Heart left ventricle (tissue), 16 donors: ENCODE results near the gene KIF26A. TPM values are rescaled to one million over a fixed set of nuclear protein-coding genes. Genes with fewer than 3 reads are reported as not detected.
A peak's percentile ranks its signal among the peaks of the same experiment; 100 is the strongest.

Experiments used
- ATAC-seq, 4 donors: fragments of 200-7000 bp; cut with Tn5 transposase; one replicate each; pipeline ENCODE4 v1.9.1; 2020 to 2022; ENCODE audit warnings: moderate library complexity in 4 of 4, mild to moderate bottlenecking in 3 of 4, moderate number of reproducible peaks in 1 of 4
- DNase-seq, 5 donors: peaks; one replicate each; pipeline ENCODE4 v3.0.0-alpha.2; 2020
- H3K27ac ChIP-seq, 12 donors: fragments of 200-600 bp; sonication (generic) in 4 of 12; one replicate each; pipeline versions ENCODE4 v1.5.0 to v1.8.0; 2016 to 2022; ENCODE audit warnings: mild to moderate bottlenecking in 2 of 12
- H3K27me3 ChIP-seq, 9 donors: fragments of 200-600 bp; sonication (generic) in 2 of 9; one replicate each; pipeline versions ENCODE4 v1.5.1 to v1.8.0; 2016 to 2022; ENCODE audit warnings: mild to moderate bottlenecking in 3 of 9
- H3K36me3 ChIP-seq, 9 donors: fragments of 200-600 bp; sonication (generic) in 2 of 9; one replicate each; pipeline versions ENCODE4 v1.5.0 to v1.8.0; 2018 to 2022; ENCODE audit warnings: mild to moderate bottlenecking in 2 of 9
- H3K4me1 ChIP-seq, 12 donors: fragments of 200-600 bp; sonication (generic) in 4 of 12; one replicate each; pipeline versions ENCODE4 v1.5.0 to v1.8.0; 2016 to 2022; ENCODE audit warnings: mild to moderate bottlenecking in 3 of 12
- H3K4me3 ChIP-seq, 12 donors: fragments of 200-600 bp; sonication (generic) in 4 of 12; one replicate each; pipeline versions ENCODE4 v1.5.0 to v1.8.0; 2017 to 2022; ENCODE audit warnings: mild to moderate bottlenecking in 9 of 12, moderate library complexity in 4 of 12
- H3K9me3 ChIP-seq, 12 donors: fragments of 200-600 bp; sonication (generic) in 4 of 12; one replicate each; pipeline versions ENCODE4 v1.5.0 to v1.8.0; 2016 to 2022; ENCODE audit warnings: mild to moderate bottlenecking in 1 of 12
- POLR2A ChIP-seq, 2 donors: fragments of 450-650 bp; IDR thresholded peaks; one replicate each; pipeline ENCODE4 v1.6.1; 2017; ENCODE audit warnings: antibody characterized with exemption in 2 of 2, mild to moderate bottlenecking in 2 of 2, moderate library complexity in 2 of 2
- WGBS, 4 donors: extraction: QIAGEN DNeasy Blood & Tissue Kit in 2 of 4; methylation state at CpG; one replicate each; pipeline versions ENCODE4 v1.1.5 to v1.1.7; 2013 to 2018; 5-methylcytosine and 5-hydroxymethylcytosine counted together
- intact Hi-C, 10 donors: fragments of 100-400 bp; cut with DNase I; formaldehyde crosslinking; loops; one replicate each; pipeline versions ENCODE4 v1.11.1 to v1.14.2; 2022
- polyA plus RNA-seq, 2 donors: library from polyadenylated mRNA; stranded (reverse); fragments of 200-250 nt; gene quantifications; one replicate each; pipeline ENCODE4 v1.2.3, GENCODE V29; 2013
- total RNA-seq, 9 donors: library from RNA; depleted of rRNA in 2 of 9; stranded (reverse); fragments of >200 nt in 2 of 9; fragmentation: NEBNext Ultra II Directional in 3 of 9; extraction: Animal tissue kit (Norgen Biotek cat#: 25700) in 3 of 9; gene quantifications; one replicate each; pipeline versions ENCODE4 v1.1.0 to v1.2.4, GENCODE V29; 2016 to 2023
- TF ChIP-seq, protein P1 (sequence below), 12 donors: fragments of 200-600 bp; sonication (generic) in 4 of 12; IDR thresholded peaks; one replicate each; pipeline versions ENCODE4 v1.5.0 to v1.8.0; 2018 to 2022; ENCODE audit warnings: antibody characterized with exemption in 12 of 12, mild to moderate bottlenecking in 5 of 12
- donor health status: ischemic (EF 13 %, LVEDD 7.1; RV severe dilation, severe dysfunction).
- donor health status: healthy with polysubstance abuse.
- donor health status: DM: no; HTN: yes; CAD: no.
- donor health status: DM: no; HTN: no; CAD: no.
- donor health status: ischemic (EF 25% LVEDD 6.9; RV normal size, moderate dysfunction).
- donor health status: ischemic (EF 25% LVEDD 5.7; RV mildly dilated, moderate dysfunction).
- donor health status: healthy.
- donor health status: DM: yes; HTN: yes; CAD: no.
- donor health status: ischemic (EF 35%, LVEDD 5.7; RV mildly dilated, moderate dysfunction).
- donor health status: nonischemic (EF 11% LVEDD 7.7; RV severe dilation, severe dysfunction).
- donor health status: DM: yes; HTN: yes; CAD: no.
- donor health status: PGD.
- donor health status: ischemic (EF 29% LVEDD 5.4; RV normal size, mild dysfunction).
- donor health status: nonischemic (EF 23%, LVEDD 6.1; RV moderate dilation, normal function).

KIF26A gene
- total and polyA plus RNA-seq, 11 donors, result 4.9 to 12.6 (median 7.8) TPM

GRCh38 chr14:104226421-104227383 lies 88.3 kb downstream of the KIF26A start:
- intact Hi-C loops, result loop anchor here in 4 of 10 donors (10.0 kb wide), 2 partner anchors 82 to 92 kb away; partner anchors contain the start of gene KIF26A (in 3 of the 4)
- no peak for ATAC-seq
- peak in 1 of 5 donors; percentile 24 for DNase-seq
- Histone ChIP-seq H3K4me3 (no peak overlapping the region), H3K27ac (no peak overlapping the region), H3K4me1 (peaks cover 0 to 23% (median 6%) of the 10 kb centered on the region in 12 donors), H3K9me3 (peaks cover 0 to 11% (median 0%) of the 10 kb centered on the region in 12 donors), H3K27me3 (peaks cover 0 to 13% (median 3%) of the 10 kb centered on the region in 9 donors), H3K36me3 (no peaks in the 10 kb centered on the region)
- no peak for TF ChIP-seq POLR2A (IDR thresholded peaks at IDR 0.05)
- TF ChIP-seq, protein P1, sequence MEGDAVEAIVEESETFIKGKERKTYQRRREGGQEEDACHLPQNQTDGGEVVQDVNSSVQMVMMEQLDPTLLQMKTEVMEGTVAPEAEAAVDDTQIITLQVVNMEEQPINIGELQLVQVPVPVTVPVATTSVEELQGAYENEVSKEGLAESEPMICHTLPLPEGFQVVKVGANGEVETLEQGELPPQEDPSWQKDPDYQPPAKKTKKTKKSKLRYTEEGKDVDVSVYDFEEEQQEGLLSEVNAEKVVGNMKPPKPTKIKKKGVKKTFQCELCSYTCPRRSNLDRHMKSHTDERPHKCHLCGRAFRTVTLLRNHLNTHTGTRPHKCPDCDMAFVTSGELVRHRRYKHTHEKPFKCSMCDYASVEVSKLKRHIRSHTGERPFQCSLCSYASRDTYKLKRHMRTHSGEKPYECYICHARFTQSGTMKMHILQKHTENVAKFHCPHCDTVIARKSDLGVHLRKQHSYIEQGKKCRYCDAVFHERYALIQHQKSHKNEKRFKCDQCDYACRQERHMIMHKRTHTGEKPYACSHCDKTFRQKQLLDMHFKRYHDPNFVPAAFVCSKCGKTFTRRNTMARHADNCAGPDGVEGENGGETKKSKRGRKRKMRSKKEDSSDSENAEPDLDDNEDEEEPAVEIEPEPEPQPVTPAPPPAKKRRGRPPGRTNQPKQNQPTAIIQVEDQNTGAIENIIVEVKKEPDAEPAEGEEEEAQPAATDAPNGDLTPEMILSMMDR (IDR thresholded peaks at IDR 0.05), result peak in 1 of 12 donors; percentile 11
- WGBS, 4 donors, result 87 to 91% (median 89%) methylated on average over 16 to 17 of the region's 17 CpGs

DNA sequence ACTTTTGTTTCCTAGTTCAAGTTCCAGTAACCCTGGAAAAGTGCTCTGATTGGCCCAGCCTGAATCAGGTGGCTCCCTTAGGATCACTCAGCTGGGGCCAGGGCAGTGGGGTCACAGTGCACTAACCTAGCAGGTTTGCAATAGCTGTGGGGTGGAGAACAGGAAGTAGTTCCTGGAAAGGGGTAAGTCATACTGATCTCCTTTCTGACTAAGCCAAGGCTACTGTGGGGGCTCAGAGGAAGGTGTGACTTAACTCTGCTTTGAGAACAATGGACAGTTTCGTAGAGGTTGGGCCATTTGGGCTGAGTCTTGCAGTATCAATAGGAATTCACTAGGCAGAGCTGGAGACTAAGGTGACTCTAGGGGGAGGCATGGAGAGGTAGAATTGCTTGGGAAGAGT lies 89.4 kb downstream of the KIF26A start:
- intact Hi-C loops, result loop anchor here in 4 of 10 donors (10.0 kb wide), 2 partner anchors 83 to 93 kb away; partner anchors contain the start of gene KIF26A (in 3 of the 4)
- WGBS, 4 donors, result 76 to 84% (median 82%) methylated on average over 1 of the region's 1 CpG
- ATAC-seq, result peak in 1 of 4 donors; percentile 44
- Histone ChIP-seq H3K4me3 (no peak overlapping the region), H3K9me3 (peaks cover 0 to 12% (median 0%) of the 10 kb centered on the region in 12 donors), H3K36me3 (no peaks in the 10 kb centered on the region), H3K27me3 (peaks cover 0 to 12% (median 0%) of the 10 kb centered on the region in 9 donors), H3K27ac (no peak overlapping the region), H3K4me1 (peaks cover 0 to 23% (median 6%) of the 10 kb centered on the region in 12 donors)
- DNase-seq, result peak in 1 of 5 donors; percentile 7
- TF ChIP-seq, protein P1 (IDR thresholded peaks at IDR 0.05), result no peak
- no peak for TF ChIP-seq POLR2A (IDR thresholded peaks at IDR 0.05)

DNA sequence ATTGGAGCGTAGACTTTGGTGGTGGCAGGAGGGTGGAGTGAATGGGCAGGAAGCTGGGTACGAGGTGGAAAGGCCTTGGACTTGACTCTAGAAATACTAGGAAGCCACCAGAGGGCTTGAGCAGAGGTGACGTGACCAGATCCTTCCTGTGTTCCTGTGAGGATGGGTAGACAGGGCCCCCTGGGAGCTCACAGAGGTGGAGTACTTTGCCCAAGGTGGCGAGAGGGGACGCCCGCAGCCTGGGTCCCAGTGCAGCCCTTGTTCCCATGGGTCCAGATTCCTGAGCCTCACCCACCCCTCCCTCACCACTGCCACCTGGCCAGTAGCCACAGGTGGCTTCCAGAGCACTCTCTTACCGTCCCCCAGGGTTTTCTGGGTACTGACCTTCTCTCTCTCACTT lies 89.8 kb downstream of the KIF26A start:
- Histone ChIP-seq H3K9me3 (peaks cover 0 to 16% (median 0%) of the 10 kb centered on the region in 12 donors), H3K27ac (no peak overlapping the region), H3K4me3 (no peak overlapping the region), H3K4me1 (peaks cover 0 to 19% (median 6%) of the 10 kb centered on the region in 12 donors), H3K36me3 (no peaks in the 10 kb centered on the region), H3K27me3 (peaks cover 0 to 12% (median 0%) of the 10 kb centered on the region in 9 donors)
- no peak for ATAC-seq
- WGBS, 4 donors, result 73 to 90% (median 88%) methylated on average over 7 of the region's 7 CpGs
- intact Hi-C loops, result loop anchor here in 4 of 10 donors (10.0 kb wide), 2 partner anchors 83 to 93 kb away; partner anchors contain the start of gene KIF26A (in 3 of the 4)
- peak in 1 of 5 donors; percentile 33 for DNase-seq
- TF ChIP-seq POLR2A (IDR thresholded peaks at IDR 0.05), result no peak
- TF ChIP-seq, protein P1 (IDR thresholded peaks at IDR 0.05), result no peak
